Tibial nerve (tissue), 4 donors: Measurements from ENCODE around the gene IRX3. TPM values are rescaled to one million over a fixed set of nuclear protein-coding genes. Genes with fewer than 3 reads are reported as not detected.

Source experiments
- DNase-seq, 2 donors: peaks; one replicate each; pipeline ENCODE4 v3.0.0-alpha.2; 2019; ENCODE audit warnings: low spot score in 2 of 2
- H3K27ac ChIP-seq, 4 donors: fragments of 200-600 bp; sonication (generic) in 3 of 4; one replicate each; pipeline ENCODE4 v1.5.1; 2017 to 2019; ENCODE audit warnings: mild to moderate bottlenecking in 1 of 4
- H3K27me3 ChIP-seq, 2 donors: fragments of 200-600 bp; sonication (generic) in 1 of 2; one replicate each; pipeline versions ENCODE4 v1.5.1 to v1.6.0; 2017 to 2019
- H3K36me3 ChIP-seq, 3 donors: fragments of 200-600 bp; sonication (generic); one replicate each; pipeline ENCODE4 v1.5.1; 2018 to 2019
- H3K4me1 ChIP-seq, 4 donors: fragments of 200-600 bp; sonication (generic) in 3 of 4; one replicate each; pipeline ENCODE4 v1.5.1; 2017 to 2019
- H3K4me3 ChIP-seq, 4 donors: fragments of 200-600 bp; sonication (generic) in 3 of 4; one replicate each; pipeline ENCODE4 v1.5.1; 2017 to 2019; ENCODE audit warnings: mild to moderate bottlenecking in 1 of 4, moderate library complexity in 1 of 4
- H3K9me3 ChIP-seq, 4 donors: fragments of 200-600 bp; sonication (generic) in 3 of 4; one replicate each; pipeline ENCODE4 v1.5.1; 2017 to 2019
- CTCF ChIP-seq, 5 experiments: fragments of 200-600 bp in 3 of 5; fragments of 450-650 bp in 2 of 5; sonication (generic) in 3 of 5; IDR thresholded peaks; one replicate each; pipeline ENCODE4 v1.5.1; 2016 to 2019; ENCODE audit warnings: antibody characterized with exemption in 5 of 5, mild to moderate bottlenecking in 3 of 5, moderate library complexity in 2 of 5
- EP300 ChIP-seq, 2 donors: sonication (generic); formaldehyde crosslinking; IDR thresholded peaks; one replicate each; pipeline ENCODE4 v1.6.1; 2017; ENCODE audit warnings: antibody characterized with exemption in 2 of 2, mild to moderate bottlenecking in 1 of 2
- POLR2A ChIP-seq, 2 donors: fragments of 450-650 bp; IDR thresholded peaks; one replicate each; pipeline ENCODE4 v1.6.1; 2017; ENCODE audit warnings: antibody characterized with exemption in 2 of 2, mild to moderate bottlenecking in 2 of 2, moderate library complexity in 2 of 2
- WGBS, 2 donors: methylation state at CpG; one replicate each; pipeline ENCODE4 v1.1.5; 2018; 5-methylcytosine and 5-hydroxymethylcytosine counted together
- total RNA-seq, 4 donors: library from RNA; depleted of rRNA; stranded (reverse); fragments of >200 nt; gene quantifications; one replicate each; pipeline ENCODE4 v1.1.0, GENCODE V29; 2016

The IRX3 gene
- total RNA-seq, 4 donors from 2014 or later = 1.3 to 10.5 (median 2.0) TPM

DNA sequence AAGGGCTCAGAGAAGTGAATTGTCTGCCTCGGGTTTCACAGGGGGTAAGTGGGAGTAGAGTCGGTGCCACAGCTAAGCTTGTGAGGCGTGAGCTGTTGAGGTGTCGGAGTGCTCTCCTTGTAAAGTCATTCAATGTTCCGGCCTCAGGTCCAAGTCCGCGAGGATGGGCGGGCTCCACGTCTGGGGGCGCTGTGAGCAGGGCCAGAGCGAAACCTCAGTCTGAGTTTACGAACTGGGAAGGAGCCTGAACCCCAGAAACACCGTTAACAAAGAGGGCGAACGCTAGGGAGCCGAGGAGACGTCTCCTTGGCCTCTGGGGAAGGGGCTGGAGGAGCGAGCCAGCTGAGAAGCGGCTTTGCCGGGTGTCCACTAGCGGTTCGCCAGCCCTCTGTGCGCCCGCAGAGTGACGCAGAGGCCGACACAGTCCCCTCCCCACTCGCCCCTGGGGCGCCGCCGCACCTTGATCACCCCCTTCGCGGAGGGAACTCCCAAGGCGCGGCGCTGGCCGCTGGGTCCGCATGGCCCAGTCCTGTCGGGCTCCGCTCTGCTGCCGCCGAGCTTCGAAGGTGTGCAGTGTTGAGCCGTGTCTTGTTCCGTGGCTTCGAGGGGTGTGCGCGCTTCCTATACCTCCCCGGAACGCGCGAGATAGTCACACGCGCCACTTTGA, 4.9 kb downstream of the IRX3 start:
- H3K27me3 ChIP-seq = peaks cover 3 to 58% of the 10 kb centered on the region in 2 donors
- H3K4me3 ChIP-seq = peak overlapping the region in 1 of 4 donors; percentile 4
- no peaks in the 10 kb centered on the region for H3K9me3 ChIP-seq
- WGBS, 2 donors = 22 to 26% methylated on average over 23 to 50 of the region's 53 CpGs
- H3K27ac ChIP-seq = no peak overlapping the region
- DNase-seq = no peak
- peaks cover 0 to 51% (median 6%) of the 10 kb centered on the region in 4 donors for H3K4me1 ChIP-seq
- TF ChIP-seq EP300 (IDR thresholded peaks at IDR 0.05) (no peak), POLR2A (IDR thresholded peaks at IDR 0.05) (no peak), CTCF (IDR thresholded peaks at IDR 0.05) (no peak)
- no peaks in the 10 kb centered on the region for H3K36me3 ChIP-seq

DNA sequence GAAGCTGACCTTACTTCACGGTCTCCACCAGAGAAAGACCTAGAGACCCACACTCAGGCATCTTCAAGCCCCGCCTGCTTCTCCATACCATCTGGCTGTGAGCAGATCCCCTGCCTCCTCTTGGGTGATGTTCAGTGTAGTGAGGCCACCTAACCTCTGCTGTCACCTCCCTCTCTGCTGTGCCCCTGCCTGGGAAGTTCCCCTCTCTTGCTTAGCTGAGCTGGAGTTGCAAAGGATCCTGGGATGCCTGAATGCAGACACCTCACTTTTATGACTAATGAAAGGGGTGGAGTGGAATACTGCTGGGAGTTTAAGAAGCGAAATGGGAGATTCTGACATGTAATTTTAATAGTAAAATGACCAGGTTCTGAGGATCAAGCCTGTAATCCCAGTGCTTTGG, 5.8 kb downstream of the IRX3 start:
- Histone ChIP-seq H3K27ac (no peak overlapping the region), H3K36me3 (no peaks in the 10 kb centered on the region)

DNA sequence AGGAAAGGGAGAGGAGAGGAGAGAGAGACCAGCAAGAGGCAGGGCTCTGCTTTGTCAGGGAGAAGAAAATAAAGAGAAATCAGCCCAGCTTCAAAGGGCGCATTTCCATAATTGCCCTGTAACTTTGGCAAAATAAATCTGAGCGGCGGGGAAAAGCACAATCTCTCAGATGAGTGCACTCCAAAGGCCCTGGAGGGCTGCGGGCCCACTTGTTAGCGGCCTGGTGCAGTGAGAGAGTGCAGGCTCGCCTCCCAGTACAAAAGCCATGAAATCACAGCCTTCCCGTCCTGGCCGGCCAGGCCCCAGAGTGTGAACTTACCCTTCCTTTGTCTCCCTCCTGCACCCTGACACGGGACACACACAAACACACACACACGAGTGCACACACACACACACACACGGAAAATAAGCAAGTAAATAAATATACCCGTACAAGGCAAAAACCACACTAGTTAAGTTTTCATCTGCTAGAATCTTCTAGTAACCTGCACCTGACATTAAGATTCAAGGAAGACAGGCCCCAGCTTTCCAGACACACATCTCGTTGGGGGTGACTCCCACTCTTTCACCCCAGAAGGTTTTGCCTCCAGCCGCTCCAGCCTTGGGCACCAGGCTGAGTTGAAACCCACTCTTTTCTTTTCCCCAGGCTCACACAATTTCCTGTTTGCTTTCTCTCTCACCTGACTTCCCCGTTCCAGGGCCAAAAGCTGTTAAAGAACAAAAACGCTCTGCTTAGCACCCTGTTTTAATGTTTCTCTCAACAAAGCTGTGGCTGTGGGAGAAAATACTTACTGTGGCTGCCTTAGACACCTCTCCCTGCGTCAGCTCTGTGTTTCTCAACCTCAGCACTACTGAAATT, 8.5 kb downstream of the IRX3 start:
- no peaks in the 10 kb centered on the region for H3K9me3 ChIP-seq
- H3K27ac ChIP-seq = no peak overlapping the region
- DNase-seq = no peak
- H3K4me3 ChIP-seq = no peak overlapping the region
- TF ChIP-seq POLR2A (IDR thresholded peaks at IDR 0.05) (no peak), EP300 (IDR thresholded peaks at IDR 0.05) (no peak), CTCF (IDR thresholded peaks at IDR 0.05) (no peak)
- H3K4me1 ChIP-seq = peaks cover 0 to 16% (median 3%) of the 10 kb centered on the region in 4 donors
- H3K27me3 ChIP-seq = peaks cover 0 to 30% of the 10 kb centered on the region in 2 donors
- WGBS, 2 donors = 66 to 70% methylated on average over 17 of the region's 17 CpGs
- no peaks in the 10 kb centered on the region for H3K36me3 ChIP-seq

More for the DNA sequence above, 5.8 kb downstream of the IRX3 start:
- no peak for TF ChIP-seq EP300 (IDR thresholded peaks at IDR 0.05)
- TF ChIP-seq POLR2A (IDR thresholded peaks at IDR 0.05) = no peak
- no peak for TF ChIP-seq CTCF (IDR thresholded peaks at IDR 0.05)
- peaks cover 0 to 43% (median 6%) of the 10 kb centered on the region in 4 donors for H3K4me1 ChIP-seq
- H3K4me3 ChIP-seq = no peak overlapping the region
- H3K9me3 ChIP-seq = no peaks in the 10 kb centered on the region
- DNase-seq = no peak
- 73 to 79% methylated on average over 3 of the region's 3 CpGs for WGBS, 2 donors
- H3K27me3 ChIP-seq = peaks cover 3 to 52% of the 10 kb centered on the region in 2 donors

DNA sequence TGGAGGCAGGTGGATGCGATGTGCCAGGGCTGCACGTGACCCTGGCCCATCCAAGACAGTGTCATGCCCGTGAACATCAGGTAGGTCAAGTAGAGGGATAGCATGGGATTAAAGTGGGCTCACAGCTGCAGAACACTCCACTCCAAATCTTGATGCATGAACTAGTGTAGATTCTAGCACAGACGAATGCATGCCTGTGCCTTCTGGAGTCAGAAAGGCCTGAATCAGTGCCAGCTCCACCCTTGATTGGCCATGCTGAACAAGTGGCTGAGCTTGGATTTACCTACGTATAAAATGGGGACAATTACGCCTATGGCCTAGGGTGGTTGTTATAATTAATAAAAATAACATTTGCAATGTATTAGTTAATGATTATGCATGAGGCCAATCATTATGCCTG, 10.6 kb downstream of the IRX3 start:
- Histone ChIP-seq H3K27me3 (peaks cover 0 to 9% of the 10 kb centered on the region in 2 donors), H3K9me3 (peaks cover 0 to 3% (median 0%) of the 10 kb centered on the region in 4 donors), H3K36me3 (no peaks in the 10 kb centered on the region), H3K27ac (no peak overlapping the region), H3K4me3 (no peak overlapping the region), H3K4me1 (no peaks in the 10 kb centered on the region)
- no peak for TF ChIP-seq POLR2A (IDR thresholded peaks at IDR 0.05)
- no peak for TF ChIP-seq EP300 (IDR thresholded peaks at IDR 0.05)
- no peak for TF ChIP-seq CTCF (IDR thresholded peaks at IDR 0.05)
- no peak for DNase-seq
- WGBS, 2 donors = 82 to 94% methylated on average over 6 of the region's 6 CpGs

- 94 to 97% methylated on average over 4 of the region's 4 CpGs for WGBS, 2 donors
- H3K27me3 ChIP-seq = peaks cover 0 to 5% of the 10 kb centered on the region in 2 donors
- no peaks in the 10 kb centered on the region for H3K36me3 ChIP-seq
- no peak overlapping the region for H3K4me3 ChIP-seq
- DNase-seq = no peak
- H3K27ac ChIP-seq = no peak overlapping the region
- TF ChIP-seq EP300 (IDR thresholded peaks at IDR 0.05) (no peak), CTCF (IDR thresholded peaks at IDR 0.05) (no peak), POLR2A (IDR thresholded peaks at IDR 0.05) (no peak)
- peaks cover 0 to 3% (median 0%) of the 10 kb centered on the region in 4 donors for H3K9me3 ChIP-seq
- no peaks in the 10 kb centered on the region for H3K4me1 ChIP-seq
These were observed 13.0 kb downstream of the IRX3 start for GRCh38 chr16:54273566-54273965.
